Omental fat pad (tissue), 4 donors: ENCODE results near the gene ZSCAN2. TPM values are rescaled to one million over a fixed set of nuclear protein-coding genes. Genes with fewer than 3 reads are reported as not detected.
A peak's percentile ranks its signal among the peaks of the same experiment; 100 is the strongest.
"Not testable (repeated sequence)": the region's sequence is repeated elsewhere in the genome, so short reads cannot be mapped to it uniquely, and the experiment has no call there.

Experiments used
- ATAC-seq: fragments of 150-250 bp; one replicate; pipeline ENCODE4 v1.9.1; 2016; ENCODE audit warnings: mild to moderate bottlenecking, moderate library complexity; ENCODE audit not compliant: low FRiP score
- DNase-seq: peaks from one replicate; pipeline ENCODE4 v3.0.0-alpha.2; 2019; ENCODE audit warnings: low spot score
- CTCF ChIP-seq, 3 donors: fragments of 450-650 bp; IDR thresholded peaks; one replicate each; pipeline ENCODE4 v1.5.1; 2016 to 2017; ENCODE audit warnings: antibody characterized with exemption in 3 of 3, mild to moderate bottlenecking in 3 of 3, moderate library complexity in 2 of 3
- total RNA-seq, 4 donors: library from RNA; depleted of rRNA; stranded (reverse); fragments of >200 nt; gene quantifications; one replicate each; pipeline ENCODE4 v1.1.0, GENCODE V29; 2016

Gene ZSCAN2
- 10 to 100 TPM in 3 of 4 donors, 1 to 10 TPM in 1; 8.4 to 16.3 (median 13.0) TPM for total RNA-seq

- ATAC-seq = peak; percentile 99
- TF ChIP-seq CTCF (IDR thresholded peaks at IDR 0.05) = no peak
- DNase-seq = peak; percentile 89
Measured at GRCh38 chr15:84600687-84601554, at the start of gene ZSCAN2. TSS of gene ZSCAN2 (plus strand) at chr15:84601009. CDS start at chr15:84603928, 2,919 bp downstream.

GRCh38 chr15:84551624-84552023, 49.2 kb upstream of the ZSCAN2 start:
- ATAC-seq = not testable (repeated sequence)

GRCh38 chr15:84552896-84553295, 47.9 kb upstream of the ZSCAN2 start:
- ATAC-seq = no peak
- no peak for DNase-seq
- TF ChIP-seq CTCF (IDR thresholded peaks at IDR 0.05) = no peak

More at GRCh38 chr15:84551624-84552023, 49.2 kb upstream of the ZSCAN2 start:
- not testable (repeated sequence) for DNase-seq

- DNase-seq, ATAC-seq: not testable (repeated sequence)
Measured at GRCh38 chr15:84556690-84557089, 44.1 kb upstream of the ZSCAN2 start.

GRCh38 chr15:84568021-84568420, 32.8 kb upstream of the ZSCAN2 start:
- ATAC-seq = not testable (repeated sequence)

GRCh38 chr15:84570164-84570735, 30.6 kb upstream of the ZSCAN2 start:
- ATAC-seq = peak; percentile 45
- peak; percentile 33 for DNase-seq
- no peak for TF ChIP-seq CTCF (IDR thresholded peaks at IDR 0.05)

More at GRCh38 chr15:84568021-84568420, 32.8 kb upstream of the ZSCAN2 start:
- not testable (repeated sequence) for DNase-seq

GRCh38 chr15:84572231-84572630, 28.6 kb upstream of the ZSCAN2 start:
- no peak for TF ChIP-seq CTCF (IDR thresholded peaks at IDR 0.05)
- DNase-seq (no peak), ATAC-seq (no peak)

GRCh38 chr15:84575493-84575892, 25.3 kb upstream of the ZSCAN2 start:
- ATAC-seq (no peak), DNase-seq (no peak)
- no peak for TF ChIP-seq CTCF (IDR thresholded peaks at IDR 0.05)

GRCh38 chr15:84577891-84578290, 22.9 kb upstream of the ZSCAN2 start:
- not testable (repeated sequence) for DNase-seq, ATAC-seq

- ATAC-seq = peak; percentile 54
- DNase-seq = not testable (repeated sequence)
Measured at GRCh38 chr15:84579261-84579721, 21.5 kb upstream of the ZSCAN2 start.

GRCh38 chr15:84581676-84582428, 19.0 kb upstream of the ZSCAN2 start:
- not testable (repeated sequence) for ATAC-seq, DNase-seq
